Brain pericyte (primary cell): ENCODE data around the gene GPR62.
"Not testable (repeated sequence)": the region's sequence is repeated elsewhere in the genome, so short reads cannot be mapped to it uniquely, and the experiment has no call there.

ENCODE experiments used
- DNase-seq: peaks from one replicate; pipeline ENCODE4 v3.0.0-alpha.2; 2012; ENCODE audit warnings: low read depth, low spot score

The GPR62 gene

GRCh38 chr3:51955175-51955892 lies at the start of gene GPR62:
GPR62 (plus strand) TSS chr3:51955381; CDS start chr3:51955653, 272 bp downstream.
- no peak for DNase-seq

- DNase-seq = no peak
These were observed 47.2 kb upstream of the GPR62 start for GRCh38 chr3:51908026-51908425.

- DNase-seq = no peak
These were observed 38.8 kb upstream of the GPR62 start for GRCh38 chr3:51916418-51916817.

- no peak for DNase-seq
These were observed 34.1 kb upstream of the GPR62 start for GRCh38 chr3:51921081-51921578.

- no peak for DNase-seq
These were observed 27.9 kb upstream of the GPR62 start for GRCh38 chr3:51927061-51927977.

- DNase-seq = no peak
These were observed 26.7 kb upstream of the GPR62 start for GRCh38 chr3:51928438-51928837.

GRCh38 chr3:51928981-51929380 lies 26.2 kb upstream of the GPR62 start:
- DNase-seq = not testable (repeated sequence)

- DNase-seq = no peak
These were observed 25.7 kb upstream of the GPR62 start for GRCh38 chr3:51929420-51930003.

- DNase-seq = no peak
These were observed 24.7 kb upstream of the GPR62 start for GRCh38 chr3:51930439-51930838.

- DNase-seq = no peak
These were observed 23.4 kb upstream of the GPR62 start for GRCh38 chr3:51931756-51932155.

- DNase-seq = no peak
These were observed 22.5 kb upstream of the GPR62 start for GRCh38 chr3:51932471-51933370.

- DNase-seq = no peak
These were observed 21.6 kb upstream of the GPR62 start for GRCh38 chr3:51933471-51934138.

- DNase-seq = no peak
These were observed 20.9 kb upstream of the GPR62 start for GRCh38 chr3:51934139-51934850.

GRCh38 chr3:51934991-51935885 lies 19.9 kb upstream of the GPR62 start:
- no peak for DNase-seq

GRCh38 chr3:51935886-51936755 lies 19.1 kb upstream of the GPR62 start:
- no peak for DNase-seq

- DNase-seq = no peak
These were observed 18.2 kb upstream of the GPR62 start for GRCh38 chr3:51937014-51937413.

GRCh38 chr3:51937611-51938450 lies 17.4 kb upstream of the GPR62 start:
- DNase-seq = no peak
